Activated CD4-positive, alpha-beta T cell treated with anti-CD3 and anti-CD28 coated beads for 24 hours (primary cell): Measurements from ENCODE around the gene MTHFS.

Source experiments
- DNase-seq, 2 donors: peaks; one replicate each; pipeline ENCODE4 v3.0.0-alpha.2; 2020; ENCODE audit warnings: low read depth in 2 of 2

MTHFS gene

GRCh38 chr15:79875213-79875612 is 21.6 kb downstream of the MTHFS start:
- DNase-seq = no peak

DNA sequence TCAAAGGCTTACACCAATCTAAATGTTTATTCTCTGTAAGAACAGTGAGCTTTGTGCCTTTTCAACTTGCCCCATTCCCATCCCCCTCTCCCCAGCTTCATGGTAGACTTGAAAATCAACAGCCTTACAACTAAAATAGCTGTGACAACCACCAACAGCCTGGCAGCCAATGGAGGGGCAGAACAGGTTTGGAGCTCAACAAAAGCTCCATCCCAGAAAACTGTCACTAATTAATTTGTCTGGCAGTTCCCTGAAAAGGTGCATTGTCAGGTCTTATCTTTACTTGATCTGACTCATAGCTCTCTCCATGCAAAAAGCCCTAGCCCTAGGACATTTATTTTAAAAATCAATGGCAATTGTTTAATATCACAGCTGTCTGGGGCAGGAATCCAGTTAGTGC is 22.6 kb downstream of the MTHFS start:
- DNase-seq = no peak

- DNase-seq = no peak
Measured at GRCh38 chr15:79872358-79873017, 24.3 kb downstream of the MTHFS start.

DNA sequence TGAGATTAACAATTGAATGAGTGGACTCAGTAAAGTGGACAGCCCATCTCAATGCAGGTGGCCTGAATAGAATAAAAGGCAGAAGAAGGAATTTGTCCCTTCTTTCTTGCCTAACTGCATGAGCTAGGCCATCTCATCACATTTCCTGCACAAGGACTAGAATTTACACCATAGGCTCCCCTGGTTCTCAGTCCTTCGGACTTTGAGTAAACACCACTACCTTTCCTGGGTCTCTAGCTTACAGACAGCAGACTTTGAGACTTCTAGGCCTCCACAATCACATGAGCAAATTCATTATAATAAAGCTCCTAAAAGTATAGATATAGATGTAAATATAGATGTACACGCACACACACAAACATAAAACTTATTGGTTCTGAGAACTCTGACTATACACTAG is 28.3 kb downstream of the MTHFS start:
- no peak for DNase-seq

DNA sequence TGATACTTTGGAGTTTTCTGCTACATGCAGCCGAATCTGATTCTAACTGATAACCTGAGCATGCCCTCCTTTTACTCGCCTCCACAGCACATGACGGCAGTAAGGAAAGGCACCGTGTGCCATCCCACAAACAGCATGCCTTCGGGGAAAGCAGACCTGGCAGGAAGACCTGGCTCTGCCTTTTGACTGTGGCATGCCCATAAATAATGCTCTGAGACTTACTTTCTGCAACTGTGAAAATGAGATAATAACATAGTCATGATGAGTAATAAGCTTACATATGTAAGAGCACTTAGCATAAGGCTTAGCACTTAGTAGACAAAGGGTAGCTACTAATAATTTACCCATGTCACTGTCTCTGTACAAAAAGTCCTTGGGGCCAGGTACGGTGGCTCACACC is 32.9 kb downstream of the MTHFS start:
- no peak for DNase-seq

- no peak for DNase-seq
Measured at GRCh38 chr15:79862191-79862590, 34.6 kb downstream of the MTHFS start.

GRCh38 chr15:79860661-79861060 is 36.2 kb downstream of the MTHFS start:
- DNase-seq = no peak

DNA sequence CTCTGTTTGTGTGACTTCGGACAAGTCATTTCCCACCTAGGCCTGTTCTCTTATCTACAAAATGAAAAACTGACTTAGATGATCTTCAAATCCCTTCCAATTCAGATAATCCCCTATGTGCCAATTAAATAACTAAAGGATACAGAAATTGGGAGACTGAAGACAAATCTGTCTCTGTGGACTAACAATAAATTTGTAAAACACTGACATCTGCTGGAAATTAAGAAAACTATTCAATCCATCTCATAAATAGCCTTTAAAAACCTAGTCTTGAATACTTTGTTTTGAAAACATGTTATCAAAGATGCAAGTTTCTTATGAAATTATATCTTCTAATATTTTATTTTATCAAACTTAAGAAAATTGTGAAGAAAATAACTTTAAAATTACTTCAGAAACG is 38.3 kb downstream of the MTHFS start:
- DNase-seq = no peak

DNA sequence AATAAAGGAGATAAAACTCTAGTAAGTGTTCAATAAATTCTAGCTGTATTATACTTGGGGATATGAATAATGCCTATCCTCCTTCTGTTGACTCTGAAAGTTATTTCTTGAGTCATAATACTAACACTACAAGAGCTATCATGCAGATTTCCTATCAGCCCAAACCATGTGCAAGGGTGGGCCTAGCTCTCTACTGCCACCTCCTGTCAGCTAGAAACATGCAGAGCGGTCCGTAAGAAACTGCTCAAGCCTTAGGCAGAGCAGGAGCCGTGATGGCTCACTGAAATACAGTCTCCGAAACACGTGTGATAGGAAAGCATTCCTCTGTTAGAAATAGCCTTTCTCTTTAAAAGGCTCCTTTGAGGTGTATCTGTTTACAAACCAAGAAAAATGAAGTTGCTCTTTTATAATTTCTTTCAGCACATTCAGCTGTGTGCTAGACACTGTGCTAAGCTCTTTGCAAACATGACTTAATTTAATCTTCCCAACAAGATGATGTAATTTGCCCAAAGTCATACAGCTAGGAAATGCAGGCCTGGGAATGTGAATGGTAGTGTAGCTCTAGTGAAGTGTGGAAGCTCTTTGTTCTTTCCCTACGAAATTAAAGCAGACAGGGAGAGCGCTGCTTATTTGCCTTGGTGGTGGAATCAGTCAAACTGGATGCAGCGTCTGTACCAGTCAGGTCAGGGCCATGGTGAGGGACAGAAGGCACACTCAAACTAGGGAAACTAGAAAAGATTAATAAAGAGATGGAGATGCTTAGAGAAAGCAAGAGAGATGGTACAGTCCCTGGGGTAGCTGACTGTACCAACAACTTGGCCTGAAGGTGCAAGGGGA is 43.1 kb downstream of the MTHFS start:
- peak; percentile 51 to 58 for DNase-seq

DNA sequence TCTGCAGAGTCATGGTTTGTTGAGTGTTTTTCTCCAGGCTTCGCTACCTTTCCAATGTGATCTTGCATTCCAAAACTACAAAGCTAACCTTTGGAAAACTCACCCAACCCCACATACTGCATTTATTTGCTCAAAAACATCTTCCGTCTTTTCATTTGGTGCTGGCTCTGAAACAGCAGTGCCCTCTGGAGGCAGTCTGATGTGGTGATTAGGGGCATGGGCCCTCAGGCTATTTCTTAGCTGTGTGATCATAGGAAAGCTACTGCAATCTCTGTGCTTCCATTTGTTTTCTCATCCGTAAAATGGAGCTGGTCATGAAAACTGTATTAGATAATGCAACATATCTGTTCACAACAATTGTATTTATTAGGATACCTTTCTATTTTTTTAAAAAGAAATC is 47.0 kb downstream of the MTHFS start:
- DNase-seq = peak in 1 of 2 donors; percentile 4

DNA sequence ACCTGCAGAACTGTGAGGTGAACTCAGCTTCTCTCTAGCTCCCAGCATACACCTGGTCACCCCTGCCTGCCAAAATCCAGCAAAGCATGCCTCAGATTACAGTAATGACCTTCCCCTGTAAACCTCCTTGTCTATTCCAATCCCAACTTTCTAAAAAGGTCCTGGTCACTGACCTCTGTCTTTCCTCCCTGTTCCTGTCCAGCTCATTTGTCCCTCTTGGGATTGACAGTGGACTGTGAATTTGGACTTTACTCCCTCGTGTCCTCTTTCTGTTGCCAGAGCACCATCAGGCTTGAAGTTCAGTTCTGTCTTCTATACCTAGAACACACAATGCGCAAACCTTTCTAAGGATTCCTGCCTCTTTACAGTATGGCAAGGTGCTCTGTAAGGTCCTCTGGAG is 50.3 kb downstream of the MTHFS start:
- DNase-seq = no peak

- DNase-seq = no peak
Measured at GRCh38 chr15:79844221-79844620, 52.6 kb downstream of the MTHFS start.

DNA sequence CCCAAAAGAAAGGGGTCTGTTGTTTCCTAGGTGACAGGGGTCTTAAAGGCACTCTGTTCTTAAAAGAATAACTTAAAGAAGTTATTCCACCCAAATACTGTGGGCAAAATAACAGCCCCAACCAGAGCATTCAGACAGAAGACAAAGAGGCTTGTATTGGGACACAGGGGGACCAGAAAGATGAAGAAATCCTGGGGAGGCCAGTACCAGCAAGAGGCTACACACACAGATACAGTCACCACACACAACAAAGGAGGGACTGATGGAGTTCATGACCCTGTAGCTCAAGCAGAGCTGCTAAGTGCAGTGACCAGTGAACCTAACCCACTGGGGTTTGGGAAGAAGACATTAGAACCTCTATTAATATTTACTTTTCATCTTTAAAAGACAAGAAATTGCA is 59.0 kb downstream of the MTHFS start:
- DNase-seq = no peak

DNA sequence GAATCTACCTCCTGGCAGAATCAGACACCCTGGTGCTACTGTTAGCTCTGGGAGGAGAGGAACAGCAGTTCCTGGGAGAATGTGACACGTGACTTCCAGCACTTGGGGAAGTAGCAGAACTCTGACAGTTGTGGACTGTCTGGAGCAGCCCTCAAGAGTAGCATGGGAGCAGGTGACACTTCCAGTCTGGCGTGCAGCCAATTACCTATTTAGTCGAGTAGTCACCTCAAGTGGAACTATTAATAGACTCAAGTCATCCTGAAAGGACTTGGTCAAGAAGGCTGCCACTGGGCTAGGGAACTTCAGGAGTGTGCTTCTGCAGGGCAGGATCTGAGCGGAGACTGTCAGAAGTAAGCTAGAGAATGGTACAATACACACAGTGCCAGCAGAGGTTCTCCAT is 62.3 kb downstream of the MTHFS start:
- no peak for DNase-seq

DNA sequence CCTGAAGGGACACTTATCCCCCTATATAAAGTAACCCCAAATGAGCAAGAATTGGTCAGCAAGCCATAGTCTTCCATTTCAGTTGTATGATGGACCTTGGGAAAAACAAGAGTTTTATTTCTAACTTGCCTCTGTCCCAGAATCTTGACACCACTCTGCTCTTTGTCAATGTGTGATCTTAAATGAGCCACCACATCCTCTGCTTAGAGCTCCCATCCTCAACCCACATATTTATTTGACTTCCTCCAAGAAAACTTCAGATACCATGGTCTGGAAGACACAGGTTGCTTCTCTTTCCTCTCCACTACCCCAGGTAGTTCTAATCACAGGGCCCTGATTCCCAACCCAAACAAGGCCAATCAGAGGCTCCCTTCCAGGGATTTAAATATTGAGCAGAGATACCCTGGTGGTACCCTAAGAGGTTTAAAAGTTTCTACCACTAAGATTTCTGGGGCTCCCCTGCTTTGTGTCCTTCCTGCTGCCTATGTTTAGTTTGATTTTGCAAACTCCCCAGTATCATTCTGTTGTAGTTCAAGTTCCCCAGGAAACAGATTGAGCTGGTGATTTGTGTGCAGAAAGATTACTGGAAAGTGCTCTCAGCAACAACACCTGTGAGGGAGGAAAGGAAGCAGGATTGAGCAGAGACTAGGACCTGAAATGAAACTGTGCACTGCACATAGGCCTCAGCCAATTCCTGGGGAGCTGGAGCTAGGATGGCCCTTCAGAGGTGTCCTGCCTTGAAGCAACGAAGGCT is 64.3 kb downstream of the MTHFS start:
- no peak for DNase-seq

- DNase-seq = no peak
Measured at GRCh38 chr15:79831604-79832003, 65.2 kb downstream of the MTHFS start.

DNA sequence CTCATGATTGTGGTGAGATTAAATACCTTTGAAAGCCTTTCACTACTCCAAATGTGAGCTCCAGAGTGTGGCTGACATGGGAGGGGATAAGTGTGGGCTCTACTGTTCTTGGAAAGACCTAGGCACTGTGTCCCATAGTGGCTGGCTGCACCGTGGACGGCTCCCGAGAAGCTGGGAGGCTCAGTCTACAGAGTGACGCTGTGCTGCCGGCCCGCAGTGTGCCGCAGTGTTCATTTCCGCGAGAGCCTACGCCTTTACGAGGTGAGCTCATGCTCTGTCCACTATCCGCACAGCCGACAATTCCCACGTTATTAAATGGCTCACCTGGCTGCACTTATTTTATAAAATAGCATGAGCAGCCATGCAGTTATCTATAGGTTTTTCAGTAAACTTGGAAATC is 66.9 kb downstream of the MTHFS start:
- DNase-seq = no peak

- DNase-seq = no peak
Measured at GRCh38 chr15:79828447-79828846, 68.4 kb downstream of the MTHFS start.

GRCh38 chr15:79826800-79827199 is 70.0 kb downstream of the MTHFS start:
- no peak for DNase-seq

- no peak for DNase-seq
Measured at GRCh38 chr15:79824136-79824701, 72.6 kb downstream of the MTHFS start.

GRCh38 chr15:79820820-79821219 is 76.0 kb downstream of the MTHFS start:
- DNase-seq = no peak

DNA sequence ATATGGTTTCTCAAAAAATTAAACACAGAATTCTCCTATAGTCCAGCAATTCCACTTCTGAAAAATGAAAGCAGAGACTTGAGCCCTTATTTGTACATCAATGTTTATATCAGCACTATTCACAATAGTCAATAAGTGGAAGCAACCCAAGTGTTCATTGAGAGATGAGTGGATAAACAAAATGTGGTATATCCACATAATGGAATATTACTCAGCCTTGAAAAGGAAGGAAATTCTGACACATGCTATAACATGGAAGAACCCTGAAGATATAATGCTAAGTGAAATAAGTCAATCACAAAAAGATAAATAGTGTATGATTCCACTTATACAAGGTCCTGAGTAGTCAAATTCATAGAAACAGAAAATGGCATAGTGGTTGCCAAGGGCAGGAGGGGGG is 76.6 kb downstream of the MTHFS start:
- DNase-seq = no peak
